MM.1S (cell line): Measurements from ENCODE around the gene KIRREL2.
A peak's percentile ranks its signal among the peaks of the same experiment; 100 is the strongest.
"Not testable (repeated sequence)": the region's sequence is repeated elsewhere in the genome, so short reads cannot be mapped to it uniquely, and the experiment has no call there.

Experiments used
- DNase-seq: peaks from one replicate; pipeline ENCODE4 v3.0.0-alpha.2; 2015
- H2AFZ ChIP-seq: fragments of 300-600 bp; sonication (generic); 2 replicates; pipeline ENCODE4 v1.6.0; 2016; ENCODE audit warnings: antibody characterized with exemption, low read length
- H3F3A ChIP-seq: fragments of 300-600 bp; sonication (generic); 2 replicates; pipeline ENCODE4 v1.6.1; 2016; ENCODE audit warnings: mild to moderate bottlenecking, antibody characterized with exemption, low read length, moderate library complexity, mixed read lengths; ENCODE audit not compliant: insufficient read depth
- H3K27ac ChIP-seq: fragments of 300-600 bp; sonication (generic); 2 replicates; pipeline ENCODE4 v1.5.1; 2016; ENCODE audit warnings: mild to moderate bottlenecking, low read length
- H3K27me3 ChIP-seq: fragments of 300-600 bp; sonication (generic); replicated peaks from 2 replicates; pipeline ENCODE4 v1.6.0; 2016; ENCODE audit warnings: low read length; ENCODE audit not compliant: insufficient read depth
- H3K36me3 ChIP-seq: fragments of 300-600 bp; sonication (generic); replicated peaks from 2 replicates; pipeline ENCODE4 v1.6.1; 2016; ENCODE audit warnings: mild to moderate bottlenecking, low read length, mixed read lengths; ENCODE audit not compliant: insufficient read depth
- H3K4me1 ChIP-seq: fragments of 300-600 bp; sonication (generic); 2 replicates; pipeline ENCODE4 v1.6.1; 2016; ENCODE audit warnings: low read length, mixed read lengths
- H3K4me2 ChIP-seq: fragments of 300-600 bp; sonication (generic); 2 replicates; pipeline ENCODE4 v1.6.0; 2016; ENCODE audit warnings: low read depth, low read length
- H3K4me3 ChIP-seq: fragments of 300-600 bp; sonication (generic); 2 replicates; pipeline ENCODE4 v1.5.1; 2016; ENCODE audit warnings: low read length, mixed read lengths
- H3K79me2 ChIP-seq: fragments of 300-600 bp; sonication (generic); 2 replicates; pipeline ENCODE4 v1.6.1; 2016; ENCODE audit warnings: mixed run types, low read length, mixed read lengths
- H3K9ac ChIP-seq: fragments of 300-600 bp; sonication (generic); 2 replicates; pipeline ENCODE4 v1.6.1; 2016; ENCODE audit warnings: low read length, mixed read lengths
- H3K9me2 ChIP-seq: fragments of 300-600 bp; sonication (generic); replicated peaks from 2 replicates; pipeline ENCODE4 v1.6.1; 2016; ENCODE audit warnings: mild to moderate bottlenecking, low read length, mixed read lengths; ENCODE audit not compliant: insufficient read depth
- H3K9me3 ChIP-seq: fragments of 300-600 bp; sonication (generic); replicated peaks from 2 replicates; pipeline ENCODE4 v1.6.1; 2016; ENCODE audit warnings: mild to moderate bottlenecking, low read length, mixed read lengths; ENCODE audit not compliant: insufficient read depth
- H4K20me1 ChIP-seq: fragments of 300-600 bp; sonication (generic); 2 replicates; pipeline ENCODE4 v1.6.1; 2016; ENCODE audit warnings: mild to moderate bottlenecking, low read length, moderate library complexity, mixed read lengths; ENCODE audit not compliant: insufficient read depth
- CTCF ChIP-seq: fragments of 300-600 bp; sonication (generic); IDR thresholded peaks from 2 replicates; pipeline ENCODE4 v1.5.1; 2016; ENCODE audit warnings: antibody characterized with exemption, low read length, mixed read lengths
- EZH2 ChIP-seq: fragments of 300-600 bp; sonication (generic); optimal IDR thresholded peaks from 2 replicates; pipeline ENCODE3; 2017; ENCODE audit warnings: low read depth, mild to moderate bottlenecking, antibody characterized with exemption, low read length, mixed read lengths
- EZH2phosphoT487 ChIP-seq: fragments of 300-600 bp; sonication (generic); IDR thresholded peaks from 2 replicates; pipeline ENCODE4 v1.6.1; 2018; ENCODE audit warnings: antibody characterized with exemption, low read length

KIRREL2 gene

GRCh38 chr19:35868823-35869326 lies 12.2 kb downstream of the KIRREL2 start:
- peaks cover 83% of the 10 kb centered on the region for H3K27me3 ChIP-seq
- H3K4me3 ChIP-seq: peak overlapping the region; percentile 31; the same call in 1 of the 2 replicates
- no peaks in the 10 kb centered on the region for H3F3A ChIP-seq
- H3K9me2 ChIP-seq: no peaks in the 10 kb centered on the region
- H3K79me2 ChIP-seq: no peaks in the 10 kb centered on the region
- H3K4me2 ChIP-seq: peak overlapping the region; percentile 66
- no peaks in the 10 kb centered on the region for H3K36me3 ChIP-seq
- TF ChIP-seq EZH2 (no peak), EZH2phosphoT487 (no peak), CTCF (no peak)
- H3K4me1 ChIP-seq: peaks cover 4% of the 10 kb centered on the region; the same call in 1 of the 2 replicates
- H2AFZ ChIP-seq: peak overlapping the region; percentile 27; the same call in 1 of the 2 replicates
- no peak overlapping the region for H3K27ac ChIP-seq
- DNase-seq: no peak
- H4K20me1 ChIP-seq: no peaks in the 10 kb centered on the region
- H3K9ac ChIP-seq: no peak overlapping the region
- H3K9me3 ChIP-seq: no peaks in the 10 kb centered on the region

GRCh38 chr19:35869327-35870123 lies 12.8 kb downstream of the KIRREL2 start:
- peaks cover 4% of the 10 kb centered on the region; the same call in 1 of the 2 replicates for H3K4me1 ChIP-seq
- H3K9me3 ChIP-seq: no peaks in the 10 kb centered on the region
- H4K20me1 ChIP-seq: no peaks in the 10 kb centered on the region
- H2AFZ ChIP-seq: no peak overlapping the region
- H3K9ac ChIP-seq: no peak overlapping the region
- H3K27ac ChIP-seq: no peak overlapping the region
- no peaks in the 10 kb centered on the region for H3F3A ChIP-seq
- peak overlapping the region; percentile 66 for H3K4me2 ChIP-seq
- TF ChIP-seq EZH2: no peak
- TF ChIP-seq CTCF: no peak
- TF ChIP-seq EZH2phosphoT487: no peak
- H3K4me3 ChIP-seq: no peak overlapping the region
- H3K36me3 ChIP-seq: no peaks in the 10 kb centered on the region
- no peaks in the 10 kb centered on the region for H3K79me2 ChIP-seq
- no peak for DNase-seq
- peaks cover 83% of the 10 kb centered on the region for H3K27me3 ChIP-seq
- H3K9me2 ChIP-seq: no peaks in the 10 kb centered on the region

GRCh38 chr19:35870124-35870736 lies 13.5 kb downstream of the KIRREL2 start:
- not testable (repeated sequence) for H3K4me2 ChIP-seq, H3K4me1 ChIP-seq, H2AFZ ChIP-seq, H3K4me3 ChIP-seq, H3F3A ChIP-seq, H3K9me3 ChIP-seq, H3K27ac ChIP-seq, H3K9me2 ChIP-seq, H4K20me1 ChIP-seq, H3K36me3 ChIP-seq, H3K9ac ChIP-seq, DNase-seq, H3K79me2 ChIP-seq
- peaks cover 84% of the 10 kb centered on the region for H3K27me3 ChIP-seq
